B cell (primary cell): ENCODE results near the gene NHSL1.

Source experiments
- EZH2 ChIP-seq: IDR thresholded peaks from 2 replicates; pipeline ENCODE4 v1.6.1; 2012; ENCODE audit warnings: borderline replicate concordance, low read depth, mild to moderate bottlenecking, moderate library complexity, low read length; ENCODE audit not compliant: insufficient read depth, poor library complexity, severe bottlenecking
- TF ChIP-seq, protein P1 (sequence below): fragments of 200-600 bp; IDR thresholded peaks from one replicate; pipeline ENCODE4 v1.8.0; 2022; ENCODE audit warnings: antibody characterized with exemption, mild to moderate bottlenecking

GRCh38 chr6:138410048-138410735, 89.1 kb downstream of the NHSL1 start:
- TF ChIP-seq, protein P1, sequence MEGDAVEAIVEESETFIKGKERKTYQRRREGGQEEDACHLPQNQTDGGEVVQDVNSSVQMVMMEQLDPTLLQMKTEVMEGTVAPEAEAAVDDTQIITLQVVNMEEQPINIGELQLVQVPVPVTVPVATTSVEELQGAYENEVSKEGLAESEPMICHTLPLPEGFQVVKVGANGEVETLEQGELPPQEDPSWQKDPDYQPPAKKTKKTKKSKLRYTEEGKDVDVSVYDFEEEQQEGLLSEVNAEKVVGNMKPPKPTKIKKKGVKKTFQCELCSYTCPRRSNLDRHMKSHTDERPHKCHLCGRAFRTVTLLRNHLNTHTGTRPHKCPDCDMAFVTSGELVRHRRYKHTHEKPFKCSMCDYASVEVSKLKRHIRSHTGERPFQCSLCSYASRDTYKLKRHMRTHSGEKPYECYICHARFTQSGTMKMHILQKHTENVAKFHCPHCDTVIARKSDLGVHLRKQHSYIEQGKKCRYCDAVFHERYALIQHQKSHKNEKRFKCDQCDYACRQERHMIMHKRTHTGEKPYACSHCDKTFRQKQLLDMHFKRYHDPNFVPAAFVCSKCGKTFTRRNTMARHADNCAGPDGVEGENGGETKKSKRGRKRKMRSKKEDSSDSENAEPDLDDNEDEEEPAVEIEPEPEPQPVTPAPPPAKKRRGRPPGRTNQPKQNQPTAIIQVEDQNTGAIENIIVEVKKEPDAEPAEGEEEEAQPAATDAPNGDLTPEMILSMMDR, result no peak
- TF ChIP-seq EZH2, result no peak
